ENCODE results near the gene PKNOX2.

PKNOX2 gene

DNA sequence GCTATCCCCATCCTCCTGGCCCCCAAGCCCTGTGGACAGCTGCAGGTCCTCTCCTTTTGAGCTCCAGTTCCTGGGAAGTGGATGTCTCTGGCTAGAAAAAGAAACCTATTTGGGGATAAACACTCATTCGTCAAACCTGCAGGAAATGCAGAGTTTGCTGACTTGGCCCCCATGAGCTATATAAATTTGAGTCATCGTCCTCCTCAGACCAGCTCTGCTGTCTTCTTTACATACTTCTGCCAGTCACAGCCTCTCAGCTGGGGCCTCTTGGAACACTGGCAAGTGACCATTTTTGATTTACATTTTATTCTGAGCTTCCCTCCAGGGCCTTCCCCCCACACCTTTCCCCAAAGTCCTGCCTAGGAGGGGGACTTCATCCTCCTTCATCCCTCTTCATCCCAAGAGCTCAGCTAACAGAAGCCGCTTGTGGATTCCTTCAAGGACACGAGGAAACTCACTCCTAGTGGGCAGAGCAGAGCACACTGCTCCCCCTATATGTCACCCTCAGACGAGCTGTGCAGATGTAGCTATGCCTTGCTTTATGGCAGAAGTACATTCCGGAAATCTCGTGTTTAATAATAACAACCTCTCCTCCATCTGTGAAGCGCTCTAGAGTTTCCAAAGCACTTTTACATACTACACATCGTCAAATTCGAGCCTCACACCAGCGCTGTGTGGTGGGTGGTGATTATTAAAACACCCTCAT, 199.7 kb downstream of the PKNOX2 start:
- DNase-seq (ENCODE audit: low spot score), result peak; percentile 2

DNA sequence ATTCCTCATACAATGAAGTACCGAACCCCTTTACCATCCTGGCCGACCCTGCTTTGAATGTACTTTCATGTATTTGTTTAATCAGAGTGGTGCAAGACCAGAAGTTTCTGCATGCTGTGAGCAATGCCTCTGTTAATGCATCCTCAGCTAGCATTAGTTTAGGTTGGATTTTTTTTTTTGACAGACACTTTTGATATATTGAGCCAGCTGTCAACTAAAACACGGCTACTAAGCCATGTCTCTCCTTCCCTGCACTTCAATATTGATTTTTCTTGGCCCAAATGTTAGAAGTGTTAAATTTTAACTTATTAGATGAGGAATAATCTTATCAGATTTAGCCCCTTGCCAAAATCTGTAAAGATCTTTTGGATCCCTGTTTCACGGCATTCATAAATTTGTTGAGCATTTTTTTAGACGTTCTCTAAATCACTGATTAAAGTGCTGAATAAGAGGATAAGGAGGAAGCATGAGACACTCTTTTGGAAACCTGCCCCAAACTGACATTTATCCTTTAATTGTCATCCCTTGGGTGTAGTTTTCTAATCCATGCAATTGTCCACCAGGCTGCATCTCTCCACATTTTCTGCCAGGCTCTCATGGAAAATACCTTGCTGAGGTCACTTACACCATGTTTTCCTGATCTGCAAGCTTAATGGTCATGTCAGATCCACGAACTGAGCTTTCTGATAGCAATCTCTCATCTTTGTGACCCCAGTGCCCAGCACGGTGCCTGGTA, 200.8 kb downstream of the PKNOX2 start:
- no peak for DNase-seq (ENCODE audit: low spot score)

DNA sequence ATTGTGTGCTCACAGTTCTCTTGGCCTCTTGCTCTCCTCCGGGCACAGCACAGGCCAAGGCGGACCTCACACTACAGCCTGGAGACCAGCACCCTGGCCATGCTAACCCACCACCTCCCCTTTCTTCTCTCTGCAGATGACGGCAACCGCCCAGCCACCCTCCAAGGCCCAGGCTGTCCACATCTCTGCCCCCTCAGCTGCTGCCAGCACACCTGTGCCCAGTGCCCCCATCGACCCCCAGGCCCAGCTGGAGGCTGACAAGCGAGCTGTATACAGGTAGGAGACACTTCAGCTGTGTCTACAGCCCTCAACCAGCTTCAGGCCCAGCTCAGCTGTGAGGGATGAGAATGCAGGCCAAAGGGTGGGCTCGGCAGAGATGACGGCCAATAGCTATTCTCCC, 203.2 kb downstream of the PKNOX2 start:
- DNase-seq (ENCODE audit: low spot score), result no peak

DNA sequence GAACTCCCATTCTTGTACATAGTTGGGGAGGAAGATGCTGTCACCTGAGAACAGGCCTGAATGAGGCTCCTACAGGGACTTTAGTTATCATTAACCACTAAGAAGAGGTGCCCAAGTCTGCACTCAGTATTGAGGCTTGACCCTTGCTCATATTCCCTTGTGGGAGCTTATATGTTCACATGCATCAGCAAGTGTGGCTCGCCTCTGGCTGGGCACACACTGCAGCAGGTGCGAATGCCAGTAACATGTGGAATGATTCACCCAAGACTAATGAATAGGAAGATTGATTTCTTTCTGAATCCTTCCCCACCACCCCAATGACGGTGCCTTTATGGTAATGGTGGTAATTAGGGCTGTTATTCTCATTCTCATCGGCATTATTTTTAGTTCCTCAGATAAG, 204.2 kb downstream of the PKNOX2 start:
- no peak for DNase-seq (ENCODE audit: low spot score)

DNA sequence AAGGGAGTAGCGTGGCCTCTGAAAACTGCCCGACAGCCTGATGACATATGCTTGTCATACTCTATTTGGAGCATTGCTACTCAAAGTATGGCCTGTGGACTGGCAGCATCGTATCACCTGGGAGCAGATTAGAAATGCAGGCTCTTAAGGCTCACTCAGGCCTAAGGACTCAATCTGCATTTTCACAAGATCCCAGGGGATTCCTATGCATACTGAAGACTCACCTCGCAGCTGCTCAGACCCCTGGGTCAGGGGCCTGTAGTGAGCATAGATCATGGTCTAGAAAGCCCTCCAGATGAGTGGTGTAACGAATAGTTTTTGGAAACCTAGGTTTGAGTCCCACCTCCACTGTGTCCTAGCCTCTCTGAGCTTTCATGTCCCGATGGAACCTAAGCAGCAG, 205.3 kb downstream of the PKNOX2 start:
- DNase-seq (ENCODE audit: low spot score), result no peak

DNA sequence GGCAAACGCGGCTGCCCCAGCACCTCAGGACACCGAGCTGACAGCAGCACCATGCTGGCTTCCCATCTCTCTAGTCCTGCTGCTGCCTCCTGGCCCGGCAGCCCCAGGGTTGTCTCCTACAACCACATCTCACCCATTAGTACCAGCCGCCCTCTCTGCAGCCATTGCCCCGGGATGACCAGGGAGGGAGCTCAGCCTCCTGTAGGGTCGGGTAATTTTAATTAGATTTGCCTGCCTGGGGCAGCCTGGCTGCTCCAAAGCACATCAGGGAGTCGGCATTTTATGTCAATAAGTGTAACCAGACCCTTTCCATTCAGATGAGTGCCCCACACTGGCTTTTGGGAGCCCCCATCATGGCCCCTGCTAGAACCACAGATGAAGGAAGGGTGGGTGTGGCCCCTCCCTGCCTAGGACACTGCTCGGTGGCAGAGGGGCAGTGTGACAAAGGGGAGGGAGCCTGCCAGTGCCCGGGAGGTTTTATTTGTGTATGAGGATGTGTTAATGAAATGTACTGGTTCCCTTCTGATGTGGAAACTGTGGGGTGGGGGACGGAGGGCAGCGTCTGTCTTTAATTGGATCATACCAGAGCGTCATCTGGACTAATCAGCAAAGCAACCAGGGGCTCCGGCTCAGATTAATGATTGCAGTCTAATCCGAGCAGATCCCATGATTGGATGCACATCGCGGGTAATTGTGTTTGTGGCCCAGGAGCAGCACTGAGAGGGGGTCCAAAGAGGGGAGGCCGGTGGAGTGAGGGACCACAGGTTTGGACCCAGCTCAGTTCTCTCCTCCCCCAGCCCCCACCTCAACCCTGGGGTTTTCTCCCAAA, 206.2 kb downstream of the PKNOX2 start:
- DNase-seq (ENCODE audit: low spot score), result no peak

DNA sequence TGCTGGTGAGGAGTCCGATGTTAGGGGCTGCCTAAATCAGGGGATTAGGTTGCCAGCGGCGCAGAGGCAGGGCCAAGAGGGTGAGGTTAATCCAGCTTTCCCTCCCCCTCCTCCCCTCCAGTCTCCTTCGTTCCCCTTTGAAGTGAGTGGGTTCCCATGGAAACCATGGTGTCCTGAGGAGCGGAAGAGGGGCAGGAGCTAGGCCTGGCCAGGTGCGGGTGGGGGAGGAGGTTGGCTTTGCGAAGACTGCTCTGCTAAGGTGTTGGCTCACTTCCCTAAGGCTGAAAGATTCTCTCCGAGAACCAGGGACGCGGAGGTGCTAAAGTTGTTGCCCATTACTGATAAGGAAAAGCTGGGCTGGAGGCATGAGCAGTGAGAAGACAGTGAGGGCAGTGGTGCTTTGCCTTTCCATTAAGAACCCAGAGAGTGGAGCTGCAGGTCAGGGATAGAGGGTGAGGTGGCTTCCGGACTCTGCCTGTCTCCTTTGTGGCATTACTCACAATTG, 206.9 kb downstream of the PKNOX2 start:
- no peak for DNase-seq (ENCODE audit: low spot score)

DNA sequence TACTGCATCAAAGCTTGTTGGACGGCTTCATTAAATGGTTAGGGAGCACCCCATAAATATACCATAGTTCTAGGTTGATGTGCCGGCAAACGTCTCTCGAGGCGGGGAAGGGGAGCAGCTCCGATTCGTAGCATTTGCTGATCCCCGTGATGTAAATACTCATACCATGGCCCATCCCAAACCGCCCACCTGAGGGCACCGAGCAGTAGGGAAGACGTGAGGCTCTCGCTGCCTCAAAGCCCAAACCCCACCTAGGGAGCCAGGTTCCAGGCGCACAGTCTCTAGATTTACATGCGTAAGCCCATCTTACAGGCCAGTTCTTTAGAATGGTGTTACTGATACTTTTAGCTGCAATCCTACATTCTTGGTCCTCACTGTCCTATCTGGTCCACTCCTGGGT, 207.5 kb downstream of the PKNOX2 start:
- DNase-seq (ENCODE audit: low spot score), result no peak

DNA sequence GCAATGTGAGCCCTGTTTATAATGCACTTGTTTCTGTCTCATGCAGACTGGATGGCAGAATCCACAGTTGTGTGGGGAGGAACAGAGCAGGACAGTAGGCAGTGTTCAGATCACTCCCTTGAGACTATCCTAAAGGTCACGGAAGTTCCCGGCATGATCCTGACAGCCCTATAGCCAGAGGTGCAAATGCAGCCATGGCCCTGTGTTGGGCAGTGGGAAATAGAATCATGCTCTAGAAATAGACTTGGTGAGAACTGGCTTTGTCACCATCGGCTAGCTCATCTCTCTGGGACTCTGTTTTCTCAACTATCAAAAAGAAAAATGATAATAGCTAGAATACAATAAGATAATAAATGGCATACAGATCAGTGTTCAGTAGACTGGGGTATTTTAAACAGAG, 208.4 kb downstream of the PKNOX2 start:
- DNase-seq (ENCODE audit: low spot score), result no peak

DNA sequence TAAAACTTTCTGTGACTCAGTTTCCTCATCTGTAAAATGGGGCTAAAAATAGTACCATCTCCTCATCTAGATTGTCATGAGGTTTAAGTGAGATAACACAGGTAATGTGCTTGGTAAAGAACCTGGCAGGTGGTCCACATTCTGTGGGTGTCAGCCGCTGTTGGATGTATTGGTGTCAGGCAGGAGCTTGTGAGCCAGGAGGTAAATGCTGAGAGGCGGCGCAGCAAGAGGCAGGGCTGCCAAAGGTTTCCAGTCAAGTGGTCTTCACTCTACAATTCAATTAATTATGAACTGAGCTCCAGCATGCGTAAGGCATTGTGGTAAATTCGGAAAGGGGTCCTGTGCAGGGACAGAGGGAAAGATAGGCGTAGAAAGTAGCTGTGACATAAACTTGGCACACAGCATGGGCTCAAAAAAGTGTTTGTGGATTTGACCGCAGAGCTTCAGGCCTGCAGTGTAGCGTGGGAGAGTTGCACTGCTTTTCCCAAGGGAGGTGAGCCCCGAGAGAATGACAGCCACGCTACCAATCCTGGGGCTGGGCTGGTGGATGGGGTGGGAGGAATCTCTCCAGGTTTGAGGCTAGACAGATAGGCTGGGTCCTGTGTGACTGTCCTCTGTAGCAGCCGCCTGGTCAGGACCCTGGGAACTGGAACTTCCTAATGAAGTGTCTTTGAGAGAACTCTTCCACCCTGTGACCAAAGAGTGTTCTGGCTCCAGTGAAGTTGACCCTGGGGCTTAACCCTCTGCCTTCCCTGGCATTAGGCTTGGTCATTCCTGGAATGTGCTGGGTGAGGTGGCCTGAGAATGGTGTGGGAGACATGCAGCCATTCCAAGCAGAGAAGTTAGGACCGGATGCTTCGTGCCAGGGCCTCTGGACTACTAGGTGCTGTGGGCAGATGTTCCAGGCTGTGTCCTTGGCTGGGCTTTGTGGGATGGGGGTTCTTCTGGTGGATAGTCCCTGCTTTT, 209.2 kb downstream of the PKNOX2 start:
- DNase-seq (ENCODE audit: low spot score), result no peak

DNA sequence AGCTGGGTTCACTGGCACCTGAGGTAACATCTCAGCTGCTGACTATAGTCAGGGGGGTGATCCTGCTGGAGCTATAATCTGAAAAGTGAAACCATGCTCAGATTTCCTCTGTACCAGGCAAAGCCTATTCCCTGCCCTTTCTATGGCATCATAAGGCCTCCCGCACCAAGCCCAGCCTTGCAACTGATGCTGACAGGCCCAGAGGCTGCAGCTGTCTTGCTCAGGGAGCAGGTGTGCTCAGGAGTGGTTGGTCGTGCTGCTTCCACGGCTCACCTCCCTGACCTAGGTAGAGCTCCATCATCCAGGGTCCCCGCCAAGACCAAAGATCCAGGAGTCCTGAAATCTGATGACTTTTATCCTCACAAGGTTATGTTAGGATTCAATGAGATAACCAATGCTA, 209.8 kb downstream of the PKNOX2 start:
- no peak for DNase-seq (ENCODE audit: low spot score)

DNA sequence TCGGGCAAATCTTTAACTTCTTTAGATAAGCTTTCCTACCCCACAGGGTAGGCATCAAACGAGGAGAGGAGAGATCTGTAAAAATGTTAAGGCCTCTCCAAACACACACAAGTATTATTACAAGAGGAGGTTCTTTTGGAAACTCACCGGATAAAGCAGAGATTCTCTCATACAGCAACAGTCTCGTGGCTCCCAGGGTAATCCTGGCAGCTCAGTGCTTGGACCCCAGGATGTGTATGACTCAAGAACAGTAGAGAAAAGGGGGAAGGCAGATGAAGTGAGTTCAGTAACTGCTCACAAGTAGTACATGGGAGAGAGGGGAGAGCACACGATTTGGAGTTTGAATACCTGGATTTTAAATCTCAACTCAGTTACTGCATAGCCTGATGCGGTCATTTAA, 210.6 kb downstream of the PKNOX2 start:
- no peak for DNase-seq (ENCODE audit: low spot score)

DNA sequence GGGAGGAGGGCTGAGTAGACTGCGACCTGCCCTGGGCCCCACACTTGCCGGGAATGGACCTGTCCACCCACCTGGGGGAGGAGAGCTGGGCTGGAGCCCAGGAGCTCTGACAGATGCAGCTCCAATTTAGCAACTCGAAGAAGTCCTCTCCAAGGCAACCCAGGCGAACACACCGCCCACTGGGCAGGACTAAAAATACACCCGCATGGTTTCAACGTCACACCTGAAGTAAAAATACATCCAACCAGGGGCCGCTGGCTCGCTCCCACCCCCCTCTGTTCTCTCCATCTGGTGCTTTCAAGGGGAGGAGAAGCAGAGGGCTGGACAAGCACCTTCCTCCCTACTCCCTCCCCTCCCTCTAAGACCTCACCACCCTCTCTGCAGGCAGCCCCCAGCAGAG, 211.6 kb downstream of the PKNOX2 start:
- DNase-seq (ENCODE audit: low spot score), result no peak

DNA sequence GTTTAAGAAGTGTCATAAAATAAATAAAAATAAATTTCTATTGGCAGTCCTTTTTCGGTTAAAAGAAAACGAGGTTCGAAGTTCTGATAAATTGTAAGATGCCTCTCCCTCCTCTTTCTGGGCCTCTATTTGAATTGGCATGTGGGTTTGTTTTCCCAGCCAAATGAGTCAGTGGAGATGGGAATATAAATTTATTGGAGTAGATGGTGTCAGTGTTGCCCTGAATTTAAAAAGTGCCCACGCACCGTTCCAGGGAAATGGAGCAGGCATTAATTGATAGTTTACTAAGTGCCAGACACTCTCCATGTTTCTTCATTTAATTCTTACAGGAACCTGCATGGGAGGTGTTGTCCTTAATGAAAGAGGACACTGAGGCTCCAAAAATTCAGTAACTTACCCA, 212.3 kb downstream of the PKNOX2 start:
- no peak for DNase-seq (ENCODE audit: low spot score)

DNA sequence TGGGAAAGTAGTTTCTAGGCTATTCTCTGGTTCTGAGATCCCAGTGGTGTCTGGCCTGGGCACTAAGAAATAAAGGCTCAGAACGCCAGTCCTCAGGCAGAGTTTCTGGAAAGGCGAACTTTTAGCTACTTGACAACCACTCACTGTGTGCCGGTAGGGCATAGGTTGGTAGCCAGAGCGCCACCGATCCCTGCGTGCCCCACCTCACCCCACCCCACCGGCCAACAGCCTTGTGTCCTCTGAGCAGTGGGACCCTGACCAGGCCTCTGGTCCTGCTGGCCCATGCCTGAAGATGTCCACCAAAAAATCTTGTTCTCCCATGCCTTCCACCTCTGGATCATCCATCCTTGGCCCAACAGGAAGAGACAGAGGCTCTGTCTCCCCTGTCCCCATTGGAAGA, 213.5 kb downstream of the PKNOX2 start:
- no peak for DNase-seq (ENCODE audit: low spot score)

DNA sequence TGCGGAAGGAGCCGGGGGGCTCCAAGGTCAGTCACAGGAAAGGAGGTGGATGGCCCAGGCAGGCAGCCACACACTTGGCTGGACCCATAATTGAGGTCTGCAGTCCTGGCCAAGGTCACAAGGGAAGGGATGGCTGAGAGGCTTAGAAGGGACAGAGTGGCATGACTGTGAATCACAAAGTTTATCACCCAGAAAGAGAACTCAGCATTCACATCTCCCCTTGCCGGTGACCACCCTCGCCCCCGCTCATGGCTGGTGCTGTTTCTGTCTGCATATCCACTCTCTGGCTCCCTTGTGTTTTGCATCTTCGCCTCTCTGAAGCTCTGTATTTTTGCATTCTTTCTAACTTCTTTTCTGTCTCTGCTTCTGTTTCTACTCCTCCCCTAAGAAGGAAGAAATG, 214.0 kb downstream of the PKNOX2 start:
- DNase-seq (ENCODE audit: low spot score), result no peak

DNA sequence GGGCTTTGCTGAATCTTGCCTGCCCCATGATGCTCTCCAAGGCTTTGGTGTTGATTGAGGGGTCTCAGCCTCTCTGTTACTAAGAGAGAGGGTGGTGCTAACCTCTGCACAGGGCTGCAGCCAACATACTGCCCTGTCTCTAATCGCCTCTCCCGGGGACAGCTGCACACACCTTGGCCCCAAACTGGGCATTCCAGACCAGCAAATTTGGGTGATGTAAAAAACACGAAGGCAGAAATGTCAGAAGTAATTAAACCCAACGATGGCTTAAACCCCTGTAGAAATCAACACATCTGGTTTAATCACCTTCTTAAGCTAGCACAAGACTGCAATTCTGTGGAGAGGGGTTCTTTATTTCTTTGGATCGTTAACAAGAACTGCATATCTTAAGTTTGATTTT, 215.0 kb downstream of the PKNOX2 start:
- DNase-seq (ENCODE audit: low spot score), result no peak

DNA sequence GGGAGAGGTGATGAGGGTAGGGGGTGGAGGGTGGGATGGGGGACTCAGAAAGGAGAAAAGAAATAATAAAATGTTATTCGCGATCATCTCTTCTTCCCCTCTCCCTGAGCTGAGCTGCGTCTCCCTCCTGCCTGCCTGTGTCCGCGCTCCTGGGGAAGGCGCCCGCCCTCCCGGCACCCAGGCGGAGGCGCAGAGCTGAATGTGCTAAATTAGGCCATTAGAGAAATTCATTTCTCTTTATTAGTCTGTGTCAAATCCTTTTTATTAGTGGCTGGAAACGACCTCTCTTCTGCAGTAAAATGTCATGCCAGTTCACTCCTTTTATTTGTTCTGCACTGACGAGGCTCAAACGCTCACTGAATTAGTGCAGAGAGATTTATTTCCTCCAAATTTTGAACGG, 215.4 kb downstream of the PKNOX2 start:
- no peak for DNase-seq (ENCODE audit: low spot score)

DNA sequence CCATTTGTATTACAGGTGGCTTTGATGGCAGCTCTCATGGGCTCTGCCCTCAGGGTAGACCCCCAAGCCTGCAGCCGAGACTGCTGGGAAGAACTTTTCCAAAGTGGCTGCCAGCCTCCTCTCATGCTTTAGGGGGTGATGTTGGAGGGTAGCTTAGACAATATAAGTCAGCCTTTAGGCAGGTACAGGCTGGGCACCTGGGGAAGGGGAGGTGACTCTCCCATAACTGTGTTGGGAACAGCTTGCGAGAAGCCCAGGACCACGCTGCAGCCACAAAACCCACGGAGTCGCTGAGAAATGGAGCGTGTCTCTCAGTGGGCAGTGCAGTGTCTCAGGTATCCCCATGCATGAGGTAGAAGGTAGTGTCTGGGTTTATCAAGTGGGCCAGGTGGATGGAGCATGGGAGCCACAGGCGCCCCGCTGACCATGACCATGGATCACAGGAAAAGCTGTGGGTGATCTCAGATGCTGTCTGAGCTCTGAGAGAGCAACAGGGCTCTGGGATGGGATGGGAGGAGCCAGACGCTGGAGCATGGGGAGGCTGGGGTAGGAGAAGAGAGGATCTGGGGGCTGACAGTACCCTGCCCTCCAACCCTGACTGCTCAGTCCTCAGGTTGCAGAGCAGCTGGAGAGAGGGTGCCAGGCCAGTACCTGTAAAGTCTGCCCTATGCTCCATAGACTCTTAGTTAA, 216.3 kb downstream of the PKNOX2 start:
- no peak for DNase-seq (ENCODE audit: low spot score)

DNA sequence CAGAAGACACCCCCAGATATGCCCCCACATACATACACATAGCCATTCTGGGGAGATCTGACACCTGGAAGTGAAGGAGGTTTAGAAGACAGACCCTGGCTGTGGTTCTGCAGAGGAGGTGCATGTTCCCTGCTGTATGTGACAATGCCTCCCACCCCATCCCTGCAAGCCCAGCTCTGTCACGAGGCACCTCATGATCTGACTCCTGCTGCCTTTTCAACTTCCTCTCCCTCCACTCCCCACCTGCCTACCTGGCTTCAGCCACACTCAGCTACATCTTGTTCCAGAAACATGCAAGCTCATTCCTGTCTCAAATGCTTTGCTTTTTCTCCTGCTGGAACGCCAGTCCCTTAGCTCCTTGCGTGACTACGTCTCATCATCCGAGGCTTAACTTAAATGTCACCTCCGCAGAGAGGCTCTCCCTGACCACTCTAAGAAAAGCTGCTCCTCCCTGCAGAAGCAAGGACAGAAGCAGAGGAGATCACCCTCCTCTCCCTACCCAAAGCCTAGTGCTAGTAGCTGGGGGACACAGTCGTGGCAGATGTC, 217.0 kb downstream of the PKNOX2 start:
- DNase-seq (ENCODE audit: low spot score), result no peak

DNA sequence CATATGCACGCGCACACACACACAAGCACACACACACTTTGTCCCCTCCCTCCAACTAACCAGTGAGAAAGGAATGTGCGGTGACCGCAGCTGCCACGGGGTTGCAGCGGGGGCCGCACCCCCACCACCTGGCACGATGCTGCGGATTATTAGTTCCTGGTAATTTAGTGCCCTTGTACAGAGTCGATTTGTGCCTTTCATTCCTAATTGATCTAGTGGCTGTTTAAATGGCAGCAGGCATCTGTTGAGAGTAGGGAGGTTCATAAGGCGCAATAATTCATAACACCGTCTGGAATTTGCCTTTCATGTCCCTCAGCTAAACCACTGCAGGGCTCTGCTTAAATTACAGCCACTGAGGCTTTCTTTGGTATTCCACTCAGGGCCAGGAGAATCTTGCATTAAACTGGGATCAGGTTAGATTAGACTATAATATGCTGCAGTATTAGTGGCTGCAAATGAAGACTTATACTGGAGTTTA, 217.8 kb downstream of the PKNOX2 start:
- no peak for DNase-seq (ENCODE audit: low spot score)
